Keratinocyte (primary cell): ENCODE measurements around the gene SLC12A5.

ENCODE experiments used
- EZH2 ChIP-seq: IDR thresholded peaks from one replicate; pipeline ENCODE4 v1.6.1; 2012; ENCODE audit warnings: inconsistent platforms, mild to moderate bottlenecking, low read length, moderate library complexity
- TF ChIP-seq, protein P1 (sequence below), 3 experiments: IDR thresholded peaks in 1 of 3; conservative IDR thresholded peaks in 1 of 3; optimal IDR thresholded peaks in 1 of 3; 2 replicates in 2 of 3; 3 replicates in 1 of 3; pipeline versions ENCODE3 to v1.5.1; 2011; ENCODE audit warnings: low read length in 3 of 3, mild to moderate bottlenecking in 3 of 3, moderate library complexity in 2 of 3, control low read depth in 1 of 3, inconsistent platforms in 1 of 3; ENCODE audit not compliant: insufficient read depth in 2 of 3; ENCODE audit errors: extremely low read depth in 1 of 3

DNA sequence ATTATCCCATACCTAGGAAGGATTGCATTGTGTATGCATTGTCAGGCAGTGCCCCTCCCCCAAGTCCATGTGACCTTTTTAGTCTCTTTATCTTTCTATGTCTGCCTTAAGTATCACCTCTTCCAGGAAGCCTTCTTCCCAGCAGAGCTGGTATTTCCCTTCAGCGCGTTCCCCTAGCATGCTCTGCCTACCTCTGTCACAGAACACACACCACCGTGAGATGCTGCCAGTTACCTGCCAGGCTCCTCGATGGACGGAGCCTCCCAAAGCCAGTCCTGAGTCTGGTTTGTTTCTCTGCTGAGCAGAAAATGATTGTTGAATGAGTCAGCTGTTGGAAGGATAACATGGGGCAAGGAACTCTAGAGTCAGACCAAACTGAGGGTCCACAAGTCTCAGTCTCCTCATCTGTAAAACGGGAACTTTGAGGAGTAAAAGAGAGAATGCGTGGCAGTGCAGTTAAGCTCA, 45.7 kb upstream of the SLC12A5 start:
- TF ChIP-seq, protein P1, sequence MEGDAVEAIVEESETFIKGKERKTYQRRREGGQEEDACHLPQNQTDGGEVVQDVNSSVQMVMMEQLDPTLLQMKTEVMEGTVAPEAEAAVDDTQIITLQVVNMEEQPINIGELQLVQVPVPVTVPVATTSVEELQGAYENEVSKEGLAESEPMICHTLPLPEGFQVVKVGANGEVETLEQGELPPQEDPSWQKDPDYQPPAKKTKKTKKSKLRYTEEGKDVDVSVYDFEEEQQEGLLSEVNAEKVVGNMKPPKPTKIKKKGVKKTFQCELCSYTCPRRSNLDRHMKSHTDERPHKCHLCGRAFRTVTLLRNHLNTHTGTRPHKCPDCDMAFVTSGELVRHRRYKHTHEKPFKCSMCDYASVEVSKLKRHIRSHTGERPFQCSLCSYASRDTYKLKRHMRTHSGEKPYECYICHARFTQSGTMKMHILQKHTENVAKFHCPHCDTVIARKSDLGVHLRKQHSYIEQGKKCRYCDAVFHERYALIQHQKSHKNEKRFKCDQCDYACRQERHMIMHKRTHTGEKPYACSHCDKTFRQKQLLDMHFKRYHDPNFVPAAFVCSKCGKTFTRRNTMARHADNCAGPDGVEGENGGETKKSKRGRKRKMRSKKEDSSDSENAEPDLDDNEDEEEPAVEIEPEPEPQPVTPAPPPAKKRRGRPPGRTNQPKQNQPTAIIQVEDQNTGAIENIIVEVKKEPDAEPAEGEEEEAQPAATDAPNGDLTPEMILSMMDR (optimal IDR thresholded peaks at IDR 0.05 in 1 of 3, IDR thresholded peaks at IDR 0.05 in 1 of 3, conservative IDR thresholded peaks at IDR 0.05 in 1 of 3; ENCODE audit: extremely low read depth in 1 of 3, insufficient read depth in 2 of 3, low read length in 3 of 3) = no peak
- no peak for TF ChIP-seq EZH2
